Heart left ventricle (tissue), 13 donors: ENCODE results near the gene PCARE.

ENCODE experiments used
- CTCF ChIP-seq, 12 donors: fragments of 200-600 bp; sonication (generic) in 4 of 12; IDR thresholded peaks; one replicate each; pipeline versions ENCODE4 v1.5.0 to v1.8.0; 2018 to 2022; ENCODE audit warnings: antibody characterized with exemption in 12 of 12, mild to moderate bottlenecking in 5 of 12
- POLR2A ChIP-seq, 2 donors: fragments of 450-650 bp; IDR thresholded peaks; one replicate each; pipeline ENCODE4 v1.6.1; 2017; ENCODE audit warnings: antibody characterized with exemption in 2 of 2, mild to moderate bottlenecking in 2 of 2, moderate library complexity in 2 of 2
- donor health status: ischemic (EF 13 %, LVEDD 7.1; RV severe dilation, severe dysfunction).
- donor health status: DM: no; HTN: yes; CAD: no.
- donor health status: DM: no; HTN: no; CAD: no.
- donor health status: ischemic (EF 25% LVEDD 6.9; RV normal size, moderate dysfunction).
- donor health status: ischemic (EF 25% LVEDD 5.7; RV mildly dilated, moderate dysfunction).
- donor health status: ischemic (EF 35%, LVEDD 5.7; RV mildly dilated, moderate dysfunction).
- donor health status: nonischemic (EF 11% LVEDD 7.7; RV severe dilation, severe dysfunction).
- donor health status: DM: yes; HTN: yes; CAD: no.
- donor health status: PGD.
- donor health status: ischemic (EF 29% LVEDD 5.4; RV normal size, mild dysfunction).
- donor health status: nonischemic (EF 23%, LVEDD 6.1; RV moderate dilation, normal function).

DNA sequence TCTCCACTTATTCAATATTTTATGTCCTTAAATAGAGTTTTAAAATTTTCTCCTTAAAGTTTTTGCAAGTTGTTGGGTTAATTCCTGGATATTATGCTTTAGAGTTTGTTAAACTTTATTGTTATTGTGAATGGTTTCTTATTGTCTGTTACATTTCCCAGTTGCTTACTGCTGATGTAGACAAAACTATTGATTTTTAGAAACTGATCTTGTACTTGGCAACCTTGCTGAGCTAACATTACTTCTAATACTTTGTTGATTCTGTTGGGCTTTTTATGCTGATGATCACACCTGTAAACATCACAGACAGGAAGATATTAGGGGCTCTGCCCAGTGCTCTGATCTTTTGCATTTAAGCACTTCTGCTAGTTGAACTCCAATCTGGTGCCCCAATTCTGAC is 38.1 kb upstream of the PCARE start:
- TF ChIP-seq CTCF (IDR thresholded peaks at IDR 0.05) (no peak), POLR2A (IDR thresholded peaks at IDR 0.05) (no peak)
